ENCODE measurements around the gene SMPD1.

The SMPD1 gene

GRCh38 chr11:6411594-6412031, 21.3 kb downstream of the SMPD1 start:
- Mint-ChIP-seq H3K36me3 (ENCODE audit: low read depth) (peaks cover 9% of the 10 kb centered on the region), H3K27ac (no peak overlapping the region), H3K4me1 (no peaks in the 10 kb centered on the region), H3K4me3 (no peak overlapping the region), H3K9me3 (no peaks in the 10 kb centered on the region), H3K27me3 (ENCODE audit: low read depth) (no peaks in the 10 kb centered on the region)
- TF ChIP-seq CTCF (IDR thresholded peaks at IDR 0.05; ENCODE audit: unreplicated experiment in 3 of 3): no peak

DNA sequence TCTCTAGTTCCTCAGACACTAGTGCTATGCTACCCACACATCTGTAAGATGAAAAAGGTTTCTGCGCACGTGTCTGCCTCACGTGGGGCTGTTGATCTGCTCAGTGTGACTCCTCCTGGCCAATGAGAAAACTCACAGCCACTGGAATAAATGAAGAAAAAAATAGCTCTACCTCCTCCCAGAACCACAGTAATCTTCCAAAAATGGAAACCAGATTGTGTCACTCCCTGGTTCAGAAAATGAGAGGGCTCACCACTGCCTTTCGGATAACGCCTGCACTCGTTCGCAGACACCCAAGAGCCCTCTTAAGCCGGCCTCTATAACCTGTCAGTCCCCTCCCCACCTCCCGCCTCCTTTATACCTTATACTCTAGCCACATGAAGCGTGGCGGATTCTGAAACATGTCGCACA, 23.5 kb downstream of the SMPD1 start:
- no peak overlapping the region for H3K4me3 Mint-ChIP-seq
- H3K27me3 Mint-ChIP-seq (ENCODE audit: low read depth): no peaks in the 10 kb centered on the region
- TF ChIP-seq CTCF (IDR thresholded peaks at IDR 0.05; ENCODE audit: unreplicated experiment in 3 of 3): no peak
- peaks cover 4% of the 10 kb centered on the region for H3K36me3 Mint-ChIP-seq (ENCODE audit: low read depth)
- H3K27ac Mint-ChIP-seq: no peak overlapping the region
- no peaks in the 10 kb centered on the region for H3K9me3 Mint-ChIP-seq
- no peaks in the 10 kb centered on the region for H3K4me1 Mint-ChIP-seq

- TF ChIP-seq CTCF (IDR thresholded peaks at IDR 0.05; ENCODE audit: unreplicated experiment in 3 of 3): no peak
- Mint-ChIP-seq H3K36me3 (ENCODE audit: low read depth) (peaks cover 3% of the 10 kb centered on the region), H3K27ac (no peak overlapping the region), H3K4me3 (no peak overlapping the region), H3K9me3 (no peaks in the 10 kb centered on the region), H3K4me1 (peaks cover 5% of the 10 kb centered on the region), H3K27me3 (ENCODE audit: low read depth) (no peaks in the 10 kb centered on the region)
These were observed 24.6 kb downstream of the SMPD1 start for GRCh38 chr11:6414874-6415328.

DNA sequence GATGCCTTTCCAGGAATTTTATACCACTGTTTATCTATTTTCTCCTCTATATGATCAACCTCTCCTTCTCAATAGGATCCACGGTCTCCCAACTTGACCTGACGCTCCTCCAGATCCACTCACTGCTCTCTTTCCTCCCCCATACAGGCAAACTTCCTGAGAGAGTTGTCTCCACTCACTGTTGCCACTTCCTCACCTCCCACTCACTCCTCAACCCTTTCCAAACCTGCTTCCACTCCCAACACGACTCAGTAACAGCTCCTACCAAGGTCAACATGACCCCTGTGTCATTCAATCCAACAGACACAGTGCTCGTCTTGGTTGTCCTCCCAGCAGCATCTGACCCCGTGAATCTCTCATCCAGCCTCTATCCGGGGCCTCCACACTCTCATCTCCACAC, 25.5 kb downstream of the SMPD1 start:
- Mint-ChIP-seq H3K4me3 (no peak overlapping the region), H3K36me3 (ENCODE audit: low read depth) (no peaks in the 10 kb centered on the region), H3K9me3 (no peaks in the 10 kb centered on the region), H3K27ac (no peak overlapping the region), H3K4me1 (peaks cover 5% of the 10 kb centered on the region), H3K27me3 (ENCODE audit: low read depth) (peaks cover 1% of the 10 kb centered on the region)
- no peak for TF ChIP-seq CTCF (IDR thresholded peaks at IDR 0.05; ENCODE audit: unreplicated experiment in 3 of 3)

DNA sequence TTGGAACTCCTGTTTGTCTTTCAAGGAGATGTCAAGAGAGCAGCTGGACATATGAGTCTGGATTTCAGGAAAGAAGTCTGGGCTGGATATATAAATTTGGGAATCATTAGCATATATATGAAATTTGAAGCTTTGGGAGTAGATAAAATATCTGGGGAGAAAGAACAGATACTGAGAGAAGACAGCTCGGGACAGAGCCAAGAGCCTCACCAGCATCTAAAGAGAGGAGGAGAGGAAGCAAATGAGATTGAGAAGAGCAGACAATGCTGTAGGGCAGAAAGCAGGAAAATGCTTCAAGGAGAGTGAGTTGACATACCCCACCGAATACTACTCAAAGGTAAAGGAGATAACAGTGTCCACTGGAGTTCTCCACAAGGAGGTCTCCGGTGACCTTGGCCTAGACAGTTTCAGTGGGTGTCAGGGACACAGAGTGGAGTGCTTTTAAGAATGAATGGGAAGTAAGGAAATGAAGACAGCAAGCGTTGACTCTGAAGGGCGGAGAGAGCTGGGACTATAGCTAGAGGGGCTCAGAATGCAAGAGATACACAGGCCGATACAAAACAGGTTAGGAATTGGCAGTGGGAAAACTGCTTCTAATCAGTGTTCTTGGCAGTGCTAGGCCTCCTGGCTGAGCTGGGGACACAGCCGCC, 27.8 kb downstream of the SMPD1 start:
- H3K4me3 Mint-ChIP-seq: no peak overlapping the region
- H3K27ac Mint-ChIP-seq: no peak overlapping the region
- H3K27me3 Mint-ChIP-seq (ENCODE audit: low read depth): peaks cover 13% of the 10 kb centered on the region
- no peak for TF ChIP-seq CTCF (IDR thresholded peaks at IDR 0.05; ENCODE audit: unreplicated experiment in 3 of 3)
- H3K4me1 Mint-ChIP-seq: peaks cover 5% of the 10 kb centered on the region
- H3K9me3 Mint-ChIP-seq: no peaks in the 10 kb centered on the region
- no peaks in the 10 kb centered on the region for H3K36me3 Mint-ChIP-seq (ENCODE audit: low read depth)

GRCh38 chr11:6418557-6419008, 28.3 kb downstream of the SMPD1 start:
- Mint-ChIP-seq H3K27me3 (ENCODE audit: low read depth) (peaks cover 17% of the 10 kb centered on the region), H3K9me3 (no peaks in the 10 kb centered on the region), H3K4me3 (no peak overlapping the region), H3K4me1 (peaks cover 5% of the 10 kb centered on the region), H3K27ac (no peak overlapping the region), H3K36me3 (ENCODE audit: low read depth) (no peaks in the 10 kb centered on the region)
- TF ChIP-seq CTCF (IDR thresholded peaks at IDR 0.05; ENCODE audit: unreplicated experiment in 3 of 3): no peak
